IPS DF 4.7 (cell line): ENCODE data around the gene NIT2.
"Not testable (repeated sequence)": the region's sequence is repeated elsewhere in the genome, so short reads cannot be mapped to it uniquely, and the experiment has no call there.

ENCODE experiments used
- DNase-seq: peaks from one replicate; pipeline ENCODE4 v3.0.0-alpha.2; 2013; ENCODE audit warnings: low spot score; ENCODE audit errors: extremely low read depth

Gene NIT2

GRCh38 chr3:100334488-100335351 lies at the start of gene NIT2:
TSS of gene NIT2 (plus strand) at chr3:100334757. CDS start at chr3:100334792, 35 bp downstream.
- peak; percentile 44 for DNase-seq

GRCh38 chr3:100288288-100288894 lies 46.2 kb upstream of the NIT2 start:
- DNase-seq, result no peak

DNA sequence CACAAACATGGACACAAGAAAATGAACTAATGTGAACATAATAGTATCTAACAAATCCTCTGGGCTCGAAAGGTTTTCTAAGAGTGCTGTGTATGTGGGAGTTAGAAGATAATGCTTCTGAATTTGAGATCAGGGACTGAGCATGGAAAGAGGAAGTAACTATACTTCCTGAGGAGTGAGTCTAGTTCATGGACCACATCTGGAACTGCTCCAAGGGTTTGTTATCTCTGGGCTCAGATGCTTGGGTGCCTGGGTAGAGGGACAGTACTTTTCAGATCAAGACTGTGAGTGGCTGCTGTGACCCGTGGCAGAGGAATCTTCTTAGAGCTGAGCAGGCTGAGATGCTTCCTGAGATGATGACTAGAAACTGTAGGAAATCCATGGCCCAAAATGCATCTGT lies 45.2 kb upstream of the NIT2 start:
- no peak for DNase-seq

- no peak for DNase-seq
These were observed 39.5 kb upstream of the NIT2 start for GRCh38 chr3:100295089-100295488.

DNA sequence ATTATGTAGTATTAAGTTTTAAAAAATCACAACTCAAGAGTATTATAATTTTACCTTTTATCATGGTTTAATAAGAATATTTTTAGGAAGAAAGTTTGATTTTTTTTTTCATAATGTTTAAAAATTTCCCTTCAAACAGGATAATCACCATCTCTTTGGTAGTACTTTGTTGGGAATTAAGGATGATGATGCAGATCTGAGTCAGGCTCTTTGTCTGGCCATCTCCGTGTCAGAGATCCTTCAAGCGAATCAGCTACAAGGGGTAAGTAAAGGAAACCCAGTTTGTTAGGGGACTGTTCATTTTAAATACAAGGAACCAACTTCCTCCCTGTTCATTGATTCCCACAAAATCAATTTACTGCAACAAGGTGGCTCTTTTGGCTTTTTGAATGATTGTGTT lies 36.8 kb upstream of the NIT2 start:
- no peak for DNase-seq

GRCh38 chr3:100299016-100299415 lies 35.5 kb upstream of the NIT2 start:
- no peak for DNase-seq

DNA sequence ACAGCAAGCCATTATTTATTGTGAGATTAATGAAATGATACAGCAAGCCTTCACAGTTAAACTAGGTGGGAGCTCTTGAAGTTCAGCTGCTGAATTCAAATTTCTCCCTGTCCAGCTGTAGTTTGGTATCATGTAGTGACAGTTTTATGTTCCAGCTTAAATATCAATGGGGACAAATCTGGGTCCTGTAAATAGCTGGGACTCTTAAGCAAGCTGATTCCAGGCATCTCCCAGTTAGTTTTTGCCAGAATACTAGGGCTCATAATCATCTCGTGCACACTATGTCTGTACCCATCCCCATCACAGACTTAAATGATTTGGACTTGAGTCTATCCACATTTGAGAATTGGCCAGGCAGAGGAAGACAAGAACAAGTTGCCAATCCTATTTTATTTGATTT lies 27.9 kb upstream of the NIT2 start:
- DNase-seq, result no peak

- no peak for DNase-seq
These were observed 24.1 kb upstream of the NIT2 start for GRCh38 chr3:100310355-100310965.

- no peak for DNase-seq
These were observed 23.5 kb upstream of the NIT2 start for GRCh38 chr3:100311011-100311410.

GRCh38 chr3:100316641-100317069 lies 17.9 kb upstream of the NIT2 start:
- peak; percentile 14 for DNase-seq

GRCh38 chr3:100317912-100318311 lies 16.6 kb upstream of the NIT2 start:
- DNase-seq, result no peak

- no peak for DNase-seq
These were observed 14.6 kb upstream of the NIT2 start for GRCh38 chr3:100319951-100320350.

GRCh38 chr3:100324044-100324443 lies 10.5 kb upstream of the NIT2 start:
- no peak for DNase-seq

- no peak for DNase-seq
These were observed 8.7 kb upstream of the NIT2 start for GRCh38 chr3:100325827-100326226.

- DNase-seq, result not testable (repeated sequence)
These were observed 7.2 kb upstream of the NIT2 start for GRCh38 chr3:100327377-100327776.

GRCh38 chr3:100329800-100330489 lies 4.6 kb upstream of the NIT2 start:
- DNase-seq, result no peak

GRCh38 chr3:100330651-100331050 lies 3.9 kb upstream of the NIT2 start:
- no peak for DNase-seq

DNA sequence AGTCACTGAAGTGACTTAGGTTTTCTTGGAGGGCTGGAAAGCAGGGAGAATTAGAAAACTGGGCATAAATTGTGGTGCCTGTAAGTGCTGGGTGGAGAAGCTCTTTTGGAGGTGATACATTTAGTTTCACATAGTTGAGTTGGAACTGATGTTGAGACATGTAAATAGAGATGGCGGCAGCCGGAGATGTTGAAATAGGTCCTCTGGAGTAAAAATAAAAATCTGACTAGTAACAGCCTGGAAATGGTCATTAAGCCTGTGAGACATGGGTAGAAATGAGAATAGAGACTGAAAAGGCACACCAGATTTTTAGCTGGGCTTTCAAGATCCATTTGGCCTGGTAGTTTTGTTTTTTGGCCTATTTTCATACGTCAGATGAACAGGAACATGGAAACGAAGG lies 2.9 kb upstream of the NIT2 start:
- DNase-seq, result no peak

DNA sequence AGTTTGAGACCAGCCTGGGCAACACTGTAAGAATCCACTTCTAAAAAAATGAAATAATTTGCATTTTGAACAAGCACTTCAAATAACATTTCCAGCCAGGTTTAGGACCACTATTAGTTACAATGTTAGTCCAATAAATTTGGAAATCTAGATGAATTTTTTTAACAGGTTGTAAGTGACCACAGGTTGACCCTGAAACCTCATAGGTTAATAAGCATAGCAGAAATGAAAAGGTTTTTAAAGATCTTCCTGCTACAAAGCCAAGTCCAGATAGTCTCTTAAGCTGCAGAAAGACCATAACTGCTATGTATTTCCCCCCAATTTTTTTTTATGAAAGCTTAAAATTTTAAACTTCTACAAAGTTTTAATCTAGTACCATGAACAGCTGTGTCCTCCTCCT lies 1.5 kb upstream of the NIT2 start:
- DNase-seq, result no peak

- DNase-seq, result peak; percentile 16
These were observed 528 bp upstream of the NIT2 start for GRCh38 chr3:100333970-100334487.

DNA sequence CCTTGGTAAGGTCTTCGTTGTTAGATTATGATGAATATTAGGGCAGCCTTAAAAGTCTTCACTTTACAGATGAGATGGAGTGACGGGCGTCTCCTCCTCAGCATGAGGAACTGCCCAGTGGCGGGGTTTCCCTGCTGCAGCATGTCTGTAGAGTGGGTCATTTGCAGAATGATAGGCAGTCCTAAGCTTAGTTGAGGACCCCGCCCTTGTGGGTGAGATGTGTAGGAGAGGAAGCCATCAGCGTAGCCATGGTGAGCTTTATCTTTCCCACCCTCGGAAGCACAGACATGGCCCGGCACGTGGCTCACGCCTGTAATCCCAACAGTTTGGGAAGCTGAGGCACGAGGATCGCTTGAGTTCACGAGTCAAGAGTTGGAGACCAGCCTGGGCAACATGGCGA lies 877 bp downstream of the NIT2 start:
- DNase-seq, result no peak

DNA sequence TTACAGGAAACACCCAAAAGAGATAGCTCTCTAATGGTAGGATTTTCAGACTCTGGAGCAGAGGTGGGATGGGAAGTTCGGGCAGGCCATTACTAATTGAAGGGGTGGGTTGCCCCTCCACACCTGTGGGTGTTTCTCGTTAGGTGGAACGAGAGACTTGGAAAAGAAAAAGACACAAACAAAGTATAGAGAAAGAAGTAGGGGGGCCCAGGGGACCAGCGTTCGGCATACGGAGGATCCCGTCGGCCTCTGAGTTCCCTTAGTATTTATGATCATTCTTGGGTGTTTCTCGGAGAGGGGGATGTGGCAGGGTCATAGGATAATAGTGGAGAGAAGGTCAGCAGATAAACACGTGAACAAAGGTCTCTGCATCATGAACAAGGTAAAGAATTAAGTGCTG lies 1.7 kb downstream of the NIT2 start:
- DNase-seq, result not testable (repeated sequence)
